ENCODE results near the gene EME1. TPM values are rescaled to one million over a fixed set of nuclear protein-coding genes. Genes with fewer than 3 reads are reported as not detected.

The EME1 gene, protein sequence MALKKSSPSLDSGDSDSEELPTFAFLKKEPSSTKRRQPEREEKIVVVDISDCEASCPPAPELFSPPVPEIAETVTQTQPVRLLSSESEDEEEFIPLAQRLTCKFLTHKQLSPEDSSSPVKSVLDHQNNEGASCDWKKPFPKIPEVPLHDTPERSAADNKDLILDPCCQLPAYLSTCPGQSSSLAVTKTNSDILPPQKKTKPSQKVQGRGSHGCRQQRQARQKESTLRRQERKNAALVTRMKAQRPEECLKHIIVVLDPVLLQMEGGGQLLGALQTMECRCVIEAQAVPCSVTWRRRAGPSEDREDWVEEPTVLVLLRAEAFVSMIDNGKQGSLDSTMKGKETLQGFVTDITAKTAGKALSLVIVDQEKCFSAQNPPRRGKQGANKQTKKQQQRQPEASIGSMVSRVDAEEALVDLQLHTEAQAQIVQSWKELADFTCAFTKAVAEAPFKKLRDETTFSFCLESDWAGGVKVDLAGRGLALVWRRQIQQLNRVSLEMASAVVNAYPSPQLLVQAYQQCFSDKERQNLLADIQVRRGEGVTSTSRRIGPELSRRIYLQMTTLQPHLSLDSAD
- under 1 TPM; 0.36 to 0.92 TPM for total RNA-seq
- polyA plus RNA-seq (2013, experiment 1 of 2): 0.59 TPM
- 0.82 TPM for polyA plus RNA-seq (2013, experiment 2 of 2)
- 0.17 to 43.8 (median 1.4) reads per million in 172 experiments for total RNA-seq

DNA sequence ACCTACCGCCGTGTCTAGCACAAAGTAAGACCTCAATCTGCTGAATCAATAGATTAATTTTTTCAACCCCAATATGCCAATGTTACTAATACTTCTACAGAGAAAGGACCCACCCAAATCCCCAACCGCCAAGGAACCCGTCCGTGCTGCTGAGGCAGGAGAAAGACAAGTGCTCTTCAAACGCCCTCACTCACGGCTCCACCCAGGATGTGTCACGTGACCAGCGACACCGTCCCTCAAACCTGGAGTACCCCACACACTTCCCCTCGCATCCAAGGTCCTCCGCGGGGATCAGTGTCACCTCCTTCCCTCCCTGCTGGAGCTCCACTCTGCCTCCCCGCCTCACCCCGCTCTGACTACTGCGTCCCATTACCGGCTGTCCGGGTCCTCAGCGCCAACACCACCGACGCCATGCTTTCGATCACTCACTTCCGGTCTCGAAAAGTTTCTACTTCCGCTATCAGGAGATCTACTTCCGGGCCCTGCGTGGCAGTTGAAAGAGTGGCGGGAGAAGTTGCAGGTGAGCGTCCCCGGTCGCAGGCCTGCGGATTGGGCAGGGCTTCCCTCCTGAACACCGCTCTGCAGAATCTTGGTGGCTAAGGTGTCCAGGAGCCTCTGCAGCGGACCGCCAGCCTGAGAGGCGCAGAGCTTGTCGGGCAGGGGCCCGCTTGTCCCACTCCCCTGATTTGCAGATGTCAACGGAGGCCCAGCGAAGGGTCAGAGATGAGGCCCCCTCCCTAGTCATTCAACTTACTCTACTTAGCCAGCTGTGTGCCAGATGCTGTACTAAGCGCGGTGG, at the start of gene EME1, which contains the start of gene MRPL27:
EME1 (plus strand) TSS at position 472 of the 799 bp plus-strand sequence. CDS start 1,980 bp downstream, outside the sequence.
MRPL27 (minus strand) TSS at position 427 of the 799 bp plus-strand sequence; CDS start at position 413, 14 bp downstream.
- Histone ChIP-seq H3K36me3 (ENCODE audit: insufficient read depth, low read length) (peaks cover 29% of the 10 kb centered on the region), H3K9me3 (ENCODE audit: control insufficient read depth in 1 of 2, insufficient read depth in 1 of 2, low read length in 2 of 2) (no peaks in the 10 kb centered on the region), H3K4me3 (ENCODE audit: low read length) (peak within 1 kb of the TSS; percentile 85), H3K27me3 (ENCODE audit: control insufficient read depth in 1 of 2, insufficient read depth in 2 of 2, low read length in 2 of 2) (no peaks in the 10 kb centered on the region), H3K4me1 (ENCODE audit: insufficient read depth, low read length) (peaks cover 22% of the 10 kb centered on the region), H3K27ac (ENCODE audit: low read depth in 1 of 2, low read length in 2 of 2) (peak within 1 kb of the TSS; percentile 97)
- intact Hi-C loops (cut with DNase I, micrococcal nuclease): loop anchor here in 1 of 2 experiments (1.0 to 10.0 kb wide), 5 partner anchors 24 to 892 kb away; partner anchors contain the start of genes ANKRD40, LRRC59, MBTD1 and RSAD1
- DNase-seq (peak; percentile 74 to 93 (median 80)), ATAC-seq (ENCODE audit: poor library complexity) (peak; percentile 92)
- TF ChIP-seq, protein P1, sequence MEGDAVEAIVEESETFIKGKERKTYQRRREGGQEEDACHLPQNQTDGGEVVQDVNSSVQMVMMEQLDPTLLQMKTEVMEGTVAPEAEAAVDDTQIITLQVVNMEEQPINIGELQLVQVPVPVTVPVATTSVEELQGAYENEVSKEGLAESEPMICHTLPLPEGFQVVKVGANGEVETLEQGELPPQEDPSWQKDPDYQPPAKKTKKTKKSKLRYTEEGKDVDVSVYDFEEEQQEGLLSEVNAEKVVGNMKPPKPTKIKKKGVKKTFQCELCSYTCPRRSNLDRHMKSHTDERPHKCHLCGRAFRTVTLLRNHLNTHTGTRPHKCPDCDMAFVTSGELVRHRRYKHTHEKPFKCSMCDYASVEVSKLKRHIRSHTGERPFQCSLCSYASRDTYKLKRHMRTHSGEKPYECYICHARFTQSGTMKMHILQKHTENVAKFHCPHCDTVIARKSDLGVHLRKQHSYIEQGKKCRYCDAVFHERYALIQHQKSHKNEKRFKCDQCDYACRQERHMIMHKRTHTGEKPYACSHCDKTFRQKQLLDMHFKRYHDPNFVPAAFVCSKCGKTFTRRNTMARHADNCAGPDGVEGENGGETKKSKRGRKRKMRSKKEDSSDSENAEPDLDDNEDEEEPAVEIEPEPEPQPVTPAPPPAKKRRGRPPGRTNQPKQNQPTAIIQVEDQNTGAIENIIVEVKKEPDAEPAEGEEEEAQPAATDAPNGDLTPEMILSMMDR (IDR thresholded peaks at IDR 0.05): no peak
- peak within 1 kb of the TSS; percentile 96 for H3K27ac Mint-ChIP-seq
- H3K27me3 Mint-ChIP-seq: no peaks in the 10 kb centered on the region
- CTCF ChIA-PET: interaction anchor here (1.8 to 2.7 kb wide), 3 partner anchors 11 to 24 kb away, joined by 5 to 20 read pairs (median 13); partner anchors contain the start of gene LRRC59
- H3K36me3 Mint-ChIP-seq (ENCODE audit: low read depth): peaks cover 46% of the 10 kb centered on the region
- peak within 1 kb of the TSS; percentile 97 for H3K4me3 Mint-ChIP-seq
- no peaks in the 10 kb centered on the region for H3K9me3 Mint-ChIP-seq
- peaks cover 22% of the 10 kb centered on the region for H3K4me1 Mint-ChIP-seq (ENCODE audit: low read depth)
- POLR2A ChIA-PET: interaction anchor here (0.9 to 6.6 kb wide), 5 partner anchors 8 to 27 kb away, joined by 3 to 52 read pairs (median 14); partner anchors contain the start of genes LRRC59 and XYLT2

DNA sequence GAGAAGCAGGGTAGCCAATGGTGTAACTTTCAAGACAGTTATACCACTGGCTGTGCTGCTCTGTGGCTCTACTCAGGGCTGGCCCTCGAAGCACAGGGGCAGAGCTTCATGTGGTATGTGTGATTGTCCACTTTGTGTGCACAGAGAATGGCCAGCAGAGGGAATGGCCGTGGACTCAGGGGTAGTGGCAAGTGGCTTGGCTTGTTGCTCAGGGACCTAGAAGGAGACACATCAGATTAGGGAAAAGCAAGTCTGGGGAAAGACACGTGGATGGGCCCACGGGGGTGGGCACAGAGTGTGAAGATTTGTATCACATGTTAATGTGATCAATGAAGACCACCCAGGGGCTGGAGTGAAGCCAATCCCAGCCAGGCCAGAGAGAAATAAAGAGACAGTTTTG, 47.1 kb upstream of the EME1 start:
- Histone ChIP-seq H3K36me3 (ENCODE audit: insufficient read depth, low read length) (no peaks in the 10 kb centered on the region), H3K27ac (ENCODE audit: low read depth in 1 of 2, low read length in 2 of 2) (no peak overlapping the region), H3K4me1 (ENCODE audit: insufficient read depth, low read length) (no peaks in the 10 kb centered on the region), H3K4me3 (ENCODE audit: low read length) (no peak overlapping the region), H3K9me3 (ENCODE audit: control insufficient read depth in 1 of 2, insufficient read depth in 1 of 2, low read length in 2 of 2) (no peaks in the 10 kb centered on the region), H3K27me3 (ENCODE audit: control insufficient read depth in 1 of 2, insufficient read depth in 2 of 2, low read length in 2 of 2) (no peaks in the 10 kb centered on the region)
- no peaks in the 10 kb centered on the region for H3K4me1 Mint-ChIP-seq (ENCODE audit: low read depth)
- no peaks in the 10 kb centered on the region for H3K36me3 Mint-ChIP-seq (ENCODE audit: low read depth)
- POLR2A ChIA-PET: no interaction called here
- H3K9me3 Mint-ChIP-seq: no peaks in the 10 kb centered on the region
- no peak overlapping the region for H3K4me3 Mint-ChIP-seq
- H3K27me3 Mint-ChIP-seq: no peaks in the 10 kb centered on the region
- H3K27ac Mint-ChIP-seq: no peak overlapping the region
- CTCF ChIA-PET: no interaction called here
- intact Hi-C loops (cut with DNase I, micrococcal nuclease): no loop called here
- TF ChIP-seq, protein P1 (IDR thresholded peaks at IDR 0.05): no peak
- ATAC-seq (ENCODE audit: poor library complexity) (no peak), DNase-seq (no peak)

DNA sequence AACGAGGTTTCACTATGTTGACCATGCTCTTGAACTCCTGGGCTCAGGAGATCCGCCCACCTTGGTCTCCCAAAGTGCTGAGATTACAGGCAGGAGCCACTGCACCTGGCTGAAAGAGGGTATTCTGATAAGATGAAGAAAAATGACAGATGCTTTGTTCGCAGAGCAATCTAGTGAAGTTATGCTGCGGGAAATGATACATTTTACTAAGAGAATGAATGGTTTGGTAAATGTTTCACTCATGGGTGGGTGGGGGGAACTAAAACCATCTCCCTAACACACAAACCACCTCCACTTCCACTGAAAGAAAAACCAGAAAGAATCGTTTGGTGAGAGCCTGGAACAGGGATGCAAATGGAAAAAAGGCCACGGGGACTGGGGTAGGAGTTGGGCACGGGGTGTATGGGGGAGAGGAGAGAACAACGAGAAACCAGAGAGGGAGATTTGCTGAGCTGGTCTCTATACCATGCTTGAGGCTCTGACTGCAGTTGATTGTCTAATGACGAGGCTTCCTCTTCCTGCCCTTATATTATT, 46.1 kb upstream of the EME1 start:
- intact Hi-C loops (cut with DNase I, micrococcal nuclease): no loop called here
- H3K27me3 ChIP-seq (ENCODE audit: control insufficient read depth in 1 of 2, insufficient read depth in 2 of 2, low read length in 2 of 2): no peaks in the 10 kb centered on the region
- H3K36me3 Mint-ChIP-seq (ENCODE audit: low read depth): no peaks in the 10 kb centered on the region
- TF ChIP-seq, protein P1 (IDR thresholded peaks at IDR 0.05): no peak
- CTCF ChIA-PET: no interaction called here
- POLR2A ChIA-PET: no interaction called here
- H3K9me3 ChIP-seq (ENCODE audit: control insufficient read depth in 1 of 2, insufficient read depth in 1 of 2, low read length in 2 of 2): no peaks in the 10 kb centered on the region
- H3K9me3 Mint-ChIP-seq: no peaks in the 10 kb centered on the region
- H3K27ac Mint-ChIP-seq: no peak overlapping the region
- ATAC-seq (ENCODE audit: poor library complexity): no peak
- no peaks in the 10 kb centered on the region for H3K27me3 Mint-ChIP-seq
- H3K4me1 Mint-ChIP-seq (ENCODE audit: low read depth): no peaks in the 10 kb centered on the region
- no peaks in the 10 kb centered on the region for H3K36me3 ChIP-seq (ENCODE audit: insufficient read depth, low read length)
- DNase-seq: no peak
- H3K4me3 Mint-ChIP-seq: no peak overlapping the region
- no peaks in the 10 kb centered on the region for H3K4me1 ChIP-seq (ENCODE audit: insufficient read depth, low read length)
- H3K27ac ChIP-seq (ENCODE audit: low read depth in 1 of 2, low read length in 2 of 2): no peak overlapping the region
- H3K4me3 ChIP-seq (ENCODE audit: low read length): no peak overlapping the region

Measured in CD4-positive, alpha-beta T cell (primary cell).